IPS-18c (cell line): ENCODE data around the gene GRB2.
"Not testable (repeated sequence)": the region's sequence is repeated elsewhere in the genome, so short reads cannot be mapped to it uniquely, and the experiment has no call there.

Experiments used
- H3K4me3 ChIP-seq: 2 replicates; pipeline ENCODE4 v1.7.0; 2013; ENCODE audit warnings: low read depth, mild to moderate bottlenecking, low read length, moderate library complexity; ENCODE audit not compliant: insufficient read depth
- H3K9me3 ChIP-seq: one replicate; pipeline ENCODE4 v1.6.1; 2013; ENCODE audit warnings: mild to moderate bottlenecking, low read length, moderate library complexity; ENCODE audit not compliant: control insufficient read depth, insufficient read depth

The GRB2 gene

DNA sequence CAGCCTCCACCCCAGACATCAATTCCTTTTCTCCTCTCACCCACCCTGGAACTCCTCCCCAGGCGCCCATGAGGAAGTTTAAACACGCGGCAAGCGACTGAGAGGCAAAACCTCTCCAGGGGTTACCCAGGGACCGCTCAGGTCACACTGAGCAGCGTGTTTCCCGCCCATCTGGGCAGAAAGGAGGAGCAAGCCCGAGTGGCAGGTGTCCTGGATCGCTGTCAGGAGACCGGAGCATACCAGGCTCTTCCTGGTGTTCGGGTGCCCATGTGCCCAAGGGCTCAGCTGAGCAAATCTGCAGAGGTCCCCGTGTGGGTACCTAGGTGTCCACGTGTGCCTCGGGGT lies 116.7 kb downstream of the GRB2 start:
- H3K4me3 ChIP-seq, result peak overlapping the region; percentile 73
- H3K9me3 ChIP-seq, result no peaks in the 10 kb centered on the region

DNA sequence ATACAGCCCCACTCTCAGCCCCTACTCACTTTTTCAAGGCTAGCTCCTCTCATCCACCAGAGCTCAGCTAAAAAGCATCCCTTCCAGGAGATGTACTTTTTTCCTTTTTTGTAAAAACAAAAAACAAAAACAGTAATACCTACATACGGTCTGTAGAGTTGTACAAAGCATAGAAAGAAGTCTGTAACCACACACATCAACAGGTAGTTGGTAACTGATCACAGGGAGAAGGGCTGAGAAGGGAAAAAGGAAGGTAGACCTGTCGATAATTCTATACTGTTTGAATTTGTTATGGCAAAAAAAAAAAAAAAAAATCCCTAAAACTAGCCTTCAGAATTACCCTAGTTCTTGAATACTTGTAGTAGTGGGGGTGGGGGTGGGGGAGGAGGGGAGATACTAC lies 117.1 kb downstream of the GRB2 start:
- Histone ChIP-seq H3K9me3 (no peaks in the 10 kb centered on the region), H3K4me3 (peak overlapping the region; percentile 73)

DNA sequence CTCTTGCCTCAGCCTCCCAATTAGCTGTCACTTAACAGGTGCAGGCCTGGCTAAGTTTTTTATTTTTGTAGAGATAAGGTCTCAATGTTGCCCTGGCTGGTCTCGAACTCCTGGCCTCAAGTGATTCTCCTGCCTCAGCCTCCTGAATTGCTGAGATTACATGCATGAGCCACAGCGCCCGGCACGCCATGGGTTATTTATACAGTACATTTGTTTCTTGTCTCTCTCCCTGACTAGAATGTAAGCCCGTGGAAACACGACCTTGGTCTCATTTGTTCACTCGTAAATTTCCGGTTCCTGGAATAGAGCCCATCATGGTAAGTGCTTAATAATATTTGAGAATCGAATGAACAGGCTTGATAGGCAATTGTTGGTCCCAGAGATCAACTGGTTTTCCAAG lies 118.3 kb downstream of the GRB2 start:
- H3K4me3 ChIP-seq, result no peak overlapping the region
- no peaks in the 10 kb centered on the region for H3K9me3 ChIP-seq

DNA sequence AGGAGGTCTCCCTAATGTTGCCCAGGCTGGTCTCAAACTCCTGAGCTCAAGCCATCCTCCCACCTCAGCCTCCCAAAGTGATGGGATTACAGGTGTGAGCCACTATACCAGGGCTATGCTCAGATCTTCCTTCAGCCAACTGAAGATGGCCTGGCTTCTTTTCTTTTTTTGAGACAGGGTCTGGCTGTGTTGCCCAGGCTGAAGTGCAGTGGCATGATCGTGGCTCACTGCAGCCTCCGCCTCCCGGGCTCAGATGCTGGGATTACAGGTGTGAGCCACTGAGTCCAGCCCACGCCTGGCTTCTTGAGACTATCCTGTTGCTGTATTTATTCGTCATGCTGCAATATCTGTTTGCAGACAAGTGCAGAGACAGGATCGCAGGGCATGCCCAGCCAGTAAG lies 120.4 kb downstream of the GRB2 start:
- H3K9me3 ChIP-seq, result no peaks in the 10 kb centered on the region
- H3K4me3 ChIP-seq, result no peak overlapping the region

DNA sequence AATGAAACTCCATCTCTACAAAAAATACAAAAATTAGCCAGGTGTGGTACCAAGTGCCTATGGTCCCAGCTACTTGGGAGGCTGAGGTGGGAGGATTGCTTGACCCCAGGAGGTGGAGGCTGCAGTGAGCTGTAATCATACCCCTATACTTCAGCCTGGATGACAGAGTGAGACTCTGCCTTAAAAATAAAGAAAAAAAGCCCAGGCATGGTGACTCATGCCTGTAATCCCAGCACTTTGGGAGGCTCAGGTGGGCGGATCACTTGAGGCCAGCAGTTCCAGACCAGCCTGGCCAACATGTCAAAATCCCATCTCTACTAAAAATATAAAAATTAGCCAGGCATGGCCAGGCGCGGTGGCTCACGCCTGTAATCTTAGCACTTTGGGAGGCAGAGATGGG lies 125.3 kb downstream of the GRB2 start:
- not testable (repeated sequence) for H3K9me3 ChIP-seq, H3K4me3 ChIP-seq

DNA sequence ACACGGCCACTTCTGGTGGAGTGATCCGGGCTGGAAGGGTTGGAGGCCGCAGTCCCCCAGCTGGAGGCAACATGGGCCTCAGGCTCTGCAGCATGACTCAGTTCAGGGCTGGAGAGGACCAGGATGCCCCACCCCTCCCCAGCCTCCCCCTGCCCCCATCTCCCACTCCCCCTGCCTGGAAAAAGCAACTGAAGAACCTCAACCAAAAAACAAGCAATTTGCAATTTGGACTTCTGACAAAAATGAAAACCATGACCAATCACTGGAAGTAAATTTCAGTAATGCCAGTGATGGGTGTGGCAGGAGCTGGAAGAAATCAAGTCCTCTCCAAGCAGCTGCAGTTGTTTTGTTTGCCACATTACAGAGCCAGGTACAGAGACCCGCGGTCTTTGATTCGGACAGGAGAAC lies 127.8 kb downstream of the GRB2 start:
- H3K9me3 ChIP-seq, result no peaks in the 10 kb centered on the region

DNA sequence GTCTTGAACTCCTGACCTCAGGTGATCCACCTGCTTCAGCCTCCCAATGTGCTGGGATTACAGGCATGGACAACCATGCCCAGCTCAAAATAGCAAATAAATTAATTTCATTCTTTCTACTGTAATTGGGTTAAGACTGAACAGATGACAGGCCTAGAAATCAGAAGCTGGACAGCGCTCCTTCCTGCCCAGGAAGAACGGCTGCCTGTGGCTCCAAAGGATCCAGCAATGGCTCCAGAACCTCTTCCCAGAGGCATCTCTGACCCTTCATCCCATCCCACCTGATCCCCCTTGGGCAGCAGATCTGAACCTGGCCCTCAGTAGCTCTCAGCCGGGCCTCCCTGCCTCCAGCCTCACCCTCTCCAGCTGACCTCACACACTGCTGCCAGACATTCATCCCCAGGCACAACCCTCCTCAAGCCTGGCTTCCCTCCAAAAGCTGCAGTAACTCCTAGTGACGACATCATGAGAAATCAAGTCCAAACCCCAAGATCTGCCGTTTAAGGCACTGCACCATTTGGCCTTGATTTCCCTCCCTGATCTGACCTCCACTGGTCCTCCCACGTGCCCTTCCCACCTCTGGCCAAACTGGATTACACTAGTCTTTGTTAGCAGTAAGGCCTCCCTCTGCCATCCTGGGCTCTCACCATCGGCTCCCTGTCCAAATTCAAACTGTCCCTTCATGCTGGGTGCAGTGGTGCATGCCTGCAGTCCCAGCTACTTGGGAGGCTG lies 131.3 kb downstream of the GRB2 start:
- Histone ChIP-seq H3K9me3 (no peaks in the 10 kb centered on the region), H3K4me3 (no peak overlapping the region)

More for the DNA sequence above, 127.8 kb downstream of the GRB2 start:
- H3K4me3 ChIP-seq, result no peak overlapping the region

DNA sequence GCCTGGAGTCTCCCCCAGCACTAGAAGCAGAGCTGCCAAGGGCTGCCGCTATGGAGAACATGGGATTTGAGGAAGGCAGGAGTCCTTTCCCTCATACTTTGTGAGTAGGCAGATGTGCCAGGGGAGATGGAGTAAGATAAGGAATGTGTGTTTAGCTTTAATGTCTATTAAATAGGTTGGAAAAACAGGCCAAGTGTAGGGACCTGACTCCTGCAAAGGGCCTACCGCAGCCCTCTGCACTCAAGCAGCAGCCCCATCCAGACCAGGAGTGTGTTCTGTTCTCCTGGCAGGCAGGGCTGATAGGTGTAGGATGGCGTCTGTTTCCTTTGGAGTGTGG lies 132.7 kb downstream of the GRB2 start:
- no peak overlapping the region for H3K4me3 ChIP-seq
- no peaks in the 10 kb centered on the region for H3K9me3 ChIP-seq

DNA sequence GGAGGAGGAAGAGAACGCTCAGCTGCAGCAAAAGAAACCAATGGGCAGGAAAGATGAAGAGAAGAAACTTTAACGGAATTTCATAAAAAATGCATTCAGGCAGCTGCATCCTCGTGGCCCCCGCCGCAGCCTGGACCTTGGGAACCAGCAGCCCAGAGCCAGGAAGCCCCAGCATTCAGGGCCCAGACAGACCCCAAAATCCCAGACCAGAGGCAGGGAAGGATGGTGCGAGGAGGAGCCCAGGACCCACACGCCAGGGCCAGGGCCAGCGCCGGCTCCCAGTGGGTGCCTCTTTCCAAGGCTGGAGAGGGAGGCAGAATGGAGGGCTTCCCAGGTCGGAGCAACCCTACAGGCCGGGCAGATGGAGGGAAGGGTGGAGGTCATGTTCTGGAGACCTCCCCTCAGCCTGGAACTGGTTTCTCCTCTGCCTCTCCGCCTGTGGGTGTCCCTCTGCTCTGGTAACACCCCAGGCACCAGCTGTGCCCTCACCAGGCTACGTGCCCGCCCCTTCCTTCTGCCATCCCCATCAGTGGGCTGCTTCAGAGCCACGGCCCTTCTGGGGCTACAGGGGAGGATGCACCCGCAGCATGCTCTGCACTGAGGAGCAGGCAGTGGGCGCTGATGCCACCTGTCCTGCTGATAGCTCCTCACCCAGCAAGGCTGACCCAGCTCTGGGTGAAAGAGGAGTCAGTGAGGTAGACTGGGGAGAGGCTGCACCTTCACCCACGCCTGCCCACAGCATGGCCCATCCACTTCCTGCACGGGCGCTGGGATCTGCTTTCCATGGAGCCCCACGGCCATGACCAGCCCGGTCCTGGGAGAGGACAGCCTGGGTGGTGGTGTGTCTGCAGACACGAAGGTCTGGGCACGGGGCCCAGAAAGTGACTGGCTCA lies 133.3 kb downstream of the GRB2 start:
- H3K9me3 ChIP-seq, result no peaks in the 10 kb centered on the region
- peak overlapping the region; percentile 91 for H3K4me3 ChIP-seq

DNA sequence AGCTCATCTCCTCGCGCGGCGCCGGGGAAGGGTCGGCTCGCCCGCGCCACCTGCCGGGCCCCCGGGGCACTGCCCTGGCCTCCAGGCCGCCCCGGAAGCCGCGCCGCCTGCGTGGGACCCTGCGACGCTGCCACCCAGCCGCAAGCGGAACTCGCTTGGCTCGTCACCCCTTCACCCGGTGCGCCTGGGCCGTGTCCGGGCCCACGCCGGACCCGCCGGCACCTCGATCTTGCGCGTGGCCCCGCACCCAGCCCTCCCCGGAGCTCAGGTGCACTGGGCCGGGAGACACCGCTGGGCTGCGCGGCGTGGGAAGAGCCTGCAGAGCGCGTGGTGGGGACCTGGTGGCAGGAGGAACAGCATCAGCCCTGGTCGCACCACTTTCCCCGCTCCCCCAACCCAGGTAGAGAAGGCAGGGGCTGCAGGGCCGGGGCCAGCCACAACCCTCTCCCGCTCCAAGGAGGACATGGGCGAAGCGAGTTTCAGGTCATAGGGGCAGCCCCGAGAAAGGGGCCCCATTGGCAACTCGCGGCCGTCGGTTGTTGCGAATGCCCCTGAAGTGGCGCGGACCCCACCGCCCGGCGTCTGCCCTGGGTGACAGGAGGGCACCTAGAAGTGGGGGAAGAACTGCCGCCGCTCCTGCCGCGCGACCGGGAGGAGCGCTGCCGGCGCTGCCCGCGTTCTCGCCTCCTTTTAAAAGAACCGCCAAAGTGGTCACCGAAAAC lies 134.1 kb downstream of the GRB2 start:
- peak overlapping the region; percentile 91 for H3K4me3 ChIP-seq
- no peaks in the 10 kb centered on the region for H3K9me3 ChIP-seq

DNA sequence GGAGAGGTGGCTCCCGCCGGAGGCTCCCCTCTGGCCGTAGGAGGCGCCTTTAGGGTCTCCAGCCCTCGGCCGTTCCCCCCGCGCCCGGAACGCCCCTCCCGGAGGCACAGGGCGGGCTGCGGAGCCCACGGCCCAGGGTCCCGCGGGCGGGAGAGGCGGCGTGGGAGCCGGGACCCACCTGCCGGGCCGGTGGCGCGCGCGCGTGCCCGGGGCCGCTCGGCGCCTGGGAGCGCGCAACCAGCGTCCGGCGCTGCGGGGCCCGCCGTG lies 134.6 kb downstream of the GRB2 start, which contains the start of gene MIF4GD:
TSS of gene MIF4GD (minus strand) at position 266 of the 267 bp plus-strand sequence. CDS start 1,036 bp downstream, outside the sequence.
- Histone ChIP-seq H3K4me3 (peak within 1 kb of the TSS; percentile 92), H3K9me3 (no peaks in the 10 kb centered on the region)

DNA sequence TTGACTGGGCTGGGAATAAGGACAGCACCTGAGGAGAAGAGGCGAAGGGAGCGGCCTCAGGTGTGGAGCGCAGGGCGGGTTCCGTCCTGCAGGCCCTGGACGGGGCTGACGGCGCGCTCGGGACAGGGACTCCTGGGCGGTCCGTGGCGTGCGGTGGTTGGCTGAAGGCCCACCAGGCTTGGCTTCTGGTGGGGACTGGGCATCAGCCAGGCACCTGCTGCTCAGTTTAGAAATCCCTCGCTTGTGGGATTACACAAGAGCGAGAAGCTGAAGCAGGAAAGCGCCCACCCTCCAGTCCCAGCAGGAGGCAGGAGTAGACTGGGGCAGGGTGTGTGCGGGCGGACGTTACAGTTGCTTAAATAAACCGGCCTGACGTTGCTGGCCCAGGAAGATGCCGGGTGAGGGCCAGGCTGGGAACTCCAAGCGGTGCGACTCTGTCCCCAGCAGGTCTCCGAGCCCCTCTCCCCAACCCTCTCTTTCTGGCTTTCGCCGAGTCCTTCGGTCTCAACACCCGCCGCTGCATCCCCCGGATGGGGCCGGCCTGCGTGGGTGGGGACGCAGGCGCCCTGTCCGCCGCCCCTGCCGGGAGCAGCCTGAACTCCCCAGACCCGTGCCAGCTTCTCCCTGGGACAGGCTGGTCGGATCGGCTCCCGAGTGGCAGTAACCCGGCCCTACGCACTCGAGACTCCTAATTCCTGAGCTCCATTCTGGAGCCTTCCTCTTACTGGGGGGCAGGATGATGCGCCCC lies 135.1 kb downstream of the GRB2 start:
- peak overlapping the region; percentile 92 for H3K4me3 ChIP-seq
- H3K9me3 ChIP-seq, result no peaks in the 10 kb centered on the region

DNA sequence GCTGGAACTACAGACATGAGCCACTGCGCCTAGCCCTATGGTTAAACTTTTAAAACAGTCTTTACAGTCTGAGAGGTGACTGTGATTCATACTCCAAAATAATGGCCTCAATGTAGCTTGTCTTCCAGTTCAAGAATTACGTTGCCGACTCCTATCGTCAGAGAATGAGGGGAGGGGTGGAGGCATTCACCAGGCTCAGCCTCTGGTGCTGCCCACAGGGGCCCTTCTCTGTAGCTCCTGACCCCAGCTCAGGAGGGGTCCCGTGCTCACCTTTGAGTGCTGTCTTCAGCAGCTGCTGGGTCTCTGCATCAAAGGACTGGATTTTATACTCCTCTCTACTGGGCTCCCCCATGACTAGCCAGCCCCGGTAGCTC lies 135.6 kb downstream of the GRB2 start:
- no peaks in the 10 kb centered on the region for H3K9me3 ChIP-seq
- H3K4me3 ChIP-seq, result peak overlapping the region; percentile 92
